CD4-positive, alpha-beta T cell treated with Interleukin-21 for 1 hour (primary cell): ENCODE data around the gene COQ8A.

Experiments
- DNase-seq: peaks from one replicate; pipeline ENCODE4 v3.0.0-alpha.2; 2020

Gene COQ8A

GRCh38 chr1:226940029-226940805, at the start of gene COQ8A:
COQ8A (plus strand) TSS chr1:226940294; CDS start chr1:226961386, 21,092 bp downstream.
- DNase-seq: peak; percentile 99

GRCh38 chr1:226890331-226891108, 49.6 kb upstream of the COQ8A start:
- DNase-seq: no peak

GRCh38 chr1:226891346-226891745, 48.7 kb upstream of the COQ8A start:
- no peak for DNase-seq

GRCh38 chr1:226891846-226892523, 48.1 kb upstream of the COQ8A start:
- DNase-seq: no peak

- DNase-seq: no peak
Measured at GRCh38 chr1:226892524-226892875, 47.6 kb upstream of the COQ8A start.

GRCh38 chr1:226893936-226894335, 46.2 kb upstream of the COQ8A start:
- no peak for DNase-seq

GRCh38 chr1:226894826-226895225, 45.3 kb upstream of the COQ8A start:
- DNase-seq: no peak

- DNase-seq: no peak
Measured at GRCh38 chr1:226895644-226896043, 44.5 kb upstream of the COQ8A start.

- DNase-seq: no peak
Measured at GRCh38 chr1:226898246-226898645, 41.8 kb upstream of the COQ8A start.

- no peak for DNase-seq
Measured at GRCh38 chr1:226901421-226901820, 38.7 kb upstream of the COQ8A start.

GRCh38 chr1:226902601-226903000, 37.5 kb upstream of the COQ8A start:
- DNase-seq: no peak

- DNase-seq: no peak
Measured at GRCh38 chr1:226903819-226904716, 36.0 kb upstream of the COQ8A start.

GRCh38 chr1:226904772-226905171, 35.3 kb upstream of the COQ8A start:
- no peak for DNase-seq

- DNase-seq: no peak
Measured at GRCh38 chr1:226908419-226908818, 31.7 kb upstream of the COQ8A start.

- DNase-seq: no peak
Measured at GRCh38 chr1:226908913-226909312, 31.2 kb upstream of the COQ8A start.

GRCh38 chr1:226912587-226913176, 27.4 kb upstream of the COQ8A start:
- DNase-seq: peak; percentile 20

- no peak for DNase-seq
Measured at GRCh38 chr1:226915672-226915995, 24.5 kb upstream of the COQ8A start.

GRCh38 chr1:226916497-226916896, 23.6 kb upstream of the COQ8A start:
- DNase-seq: no peak

GRCh38 chr1:226919587-226919986, 20.5 kb upstream of the COQ8A start:
- no peak for DNase-seq

GRCh38 chr1:226919995-226920394, 20.1 kb upstream of the COQ8A start:
- DNase-seq: no peak

GRCh38 chr1:226920446-226920894, 19.6 kb upstream of the COQ8A start:
- no peak for DNase-seq

- DNase-seq: no peak
Measured at GRCh38 chr1:226921504-226921903, 18.6 kb upstream of the COQ8A start.
